Measurements from ENCODE around the gene CNTRL.

DNA sequence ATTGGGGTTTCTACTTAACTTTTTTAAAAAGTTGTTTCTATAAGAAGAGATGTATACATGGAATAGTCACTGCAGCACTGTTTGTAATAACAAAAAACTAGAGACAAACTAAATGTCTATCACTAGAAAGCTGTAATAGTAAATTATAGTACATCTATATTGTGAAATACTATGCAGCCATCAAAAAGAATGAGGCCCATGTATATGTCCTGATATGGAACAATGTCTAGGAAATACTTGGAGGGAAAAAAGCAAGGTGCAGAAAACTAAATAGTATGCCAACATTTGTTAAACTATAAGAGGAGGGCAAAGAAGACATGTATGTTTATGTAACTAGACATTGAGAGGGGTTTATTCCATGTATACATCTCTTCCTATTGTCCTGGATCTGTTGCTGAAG, 129.9 kb downstream of the CNTRL start:
- TF ChIP-seq TAF1 (IDR thresholded peaks at IDR 0.05; ENCODE audit: low read depth, low read length) (no peak), POLR2AphosphoS5 (IDR thresholded peaks at IDR 0.05; ENCODE audit: low read depth, low read length) (no peak), POU2F2 (IDR thresholded peaks at IDR 0.05; ENCODE audit: low read depth, low read length) (no peak), POLR2A (IDR thresholded peaks at IDR 0.05; ENCODE audit: low read depth, low read length) (no peak), SPI1 (IDR thresholded peaks at IDR 0.05; ENCODE audit: low read depth, low read length) (no peak)
